NCI-H2081 (cell line): ENCODE measurements around the gene RPSA.
"Not testable (repeated sequence)": the region's sequence is repeated elsewhere in the genome, so short reads cannot be mapped to it uniquely, and the experiment has no call there.

Source experiments
- DNase-seq, 2 experiments: peaks; one replicate each; lab custom pipeline; 2025; lab: John Stamatoyannopoulos, UW

RPSA gene

DNA sequence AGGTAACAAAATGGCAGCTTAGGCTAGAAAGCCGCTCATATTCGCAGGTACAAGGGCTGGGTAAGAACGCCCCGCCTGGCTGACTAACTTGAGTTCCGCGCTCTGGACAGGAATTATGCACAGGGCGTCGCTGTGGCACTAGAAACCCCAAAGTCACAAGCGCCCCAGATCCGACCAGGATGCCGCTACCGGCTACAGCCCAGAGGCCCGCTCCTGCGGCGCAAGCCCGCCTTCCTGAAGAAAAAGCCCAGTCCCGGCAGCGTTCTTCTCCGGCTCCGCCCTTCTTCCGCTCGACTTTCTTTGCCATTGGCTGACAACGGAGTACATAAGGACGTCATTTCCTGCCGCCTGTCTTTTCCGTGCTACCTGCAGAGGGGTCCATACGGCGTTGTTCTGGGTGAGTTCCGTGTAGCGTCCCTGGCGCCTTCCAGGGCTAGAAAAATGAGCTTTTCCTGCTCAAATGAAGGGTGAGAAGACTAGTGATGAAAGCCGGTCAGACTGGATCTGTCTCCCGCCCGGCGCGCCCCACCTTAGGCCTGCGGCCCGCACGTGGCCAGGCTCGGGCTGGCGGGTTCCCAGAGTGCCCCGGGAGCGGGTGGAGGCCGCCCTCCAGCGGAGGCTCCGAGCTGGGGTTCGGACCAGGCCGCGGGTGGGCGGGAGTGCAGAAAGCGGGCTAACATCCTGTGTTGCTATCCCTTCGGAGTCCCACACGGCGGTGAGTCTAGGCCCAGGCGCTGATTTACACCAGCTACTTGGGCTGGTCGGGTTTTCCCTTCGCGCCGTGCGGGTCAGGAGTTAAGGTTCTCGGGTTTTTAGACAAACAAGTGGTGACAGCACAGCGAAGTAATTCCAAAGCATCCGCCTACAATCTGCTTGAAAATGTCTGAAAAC lies at the start of gene RPSA:
RPSA (plus strand) TSS at position 353 of the 891 bp plus-strand sequence. CDS start 934 bp downstream, outside the sequence.
- DNase-seq, result peak; percentile 96 to 98

DNA sequence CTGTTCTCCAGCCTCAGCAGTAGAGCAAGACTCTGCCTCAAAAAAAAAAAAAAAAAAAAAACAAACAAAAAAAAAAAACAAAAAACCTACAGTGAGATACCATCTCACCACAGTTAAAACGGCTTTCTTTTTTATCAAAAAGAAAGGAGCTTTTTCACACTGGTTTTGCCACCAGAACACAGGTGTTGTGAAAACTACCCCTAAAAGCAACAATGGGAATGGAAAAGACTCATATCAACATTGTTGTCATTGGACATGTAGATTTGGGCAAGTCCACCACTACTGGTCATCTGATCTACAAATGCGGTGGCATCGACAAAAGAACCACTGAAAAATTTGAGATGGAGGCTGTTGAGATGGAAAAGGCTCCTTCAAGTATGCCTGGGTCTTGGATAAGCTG lies 48.2 kb upstream of the RPSA start:
- no peak for DNase-seq

DNA sequence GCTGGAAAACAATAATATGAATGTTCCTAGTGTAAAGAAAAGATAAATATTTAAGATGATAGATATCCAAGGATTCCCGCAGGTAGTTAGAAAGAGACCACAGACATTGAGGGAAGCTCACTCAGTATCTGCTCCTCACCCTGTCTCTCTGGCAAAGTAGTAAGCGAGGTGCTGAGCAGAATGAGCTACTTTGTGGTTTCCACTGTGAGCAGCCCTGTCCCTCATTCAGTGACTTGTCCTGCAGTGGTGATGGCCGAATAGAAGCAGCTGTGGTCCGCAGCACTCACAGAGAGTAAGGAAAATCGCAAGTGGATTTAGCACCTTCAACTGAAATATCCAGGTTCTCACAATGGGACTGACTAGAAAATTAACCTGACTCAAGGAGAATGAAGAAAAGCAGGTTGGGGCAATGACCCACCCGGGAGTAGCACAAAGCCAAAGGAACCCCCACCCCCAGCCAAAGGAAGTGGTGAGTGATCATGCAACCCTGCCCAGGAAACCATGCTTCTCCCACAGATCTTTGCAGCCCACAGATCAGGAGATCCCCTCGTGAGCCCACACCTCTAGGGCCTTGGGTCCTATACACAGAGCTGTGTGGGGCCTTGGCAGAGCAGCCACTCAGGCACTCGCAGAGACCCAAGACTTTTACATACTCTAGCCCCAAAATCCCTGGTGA lies 45.1 kb upstream of the RPSA start:
- no peak for DNase-seq

- no peak for DNase-seq
Observed at GRCh38 chr3:39362192-39362591, 44.3 kb upstream of the RPSA start.

GRCh38 chr3:39362812-39363211 lies 43.7 kb upstream of the RPSA start:
- no peak for DNase-seq

DNA sequence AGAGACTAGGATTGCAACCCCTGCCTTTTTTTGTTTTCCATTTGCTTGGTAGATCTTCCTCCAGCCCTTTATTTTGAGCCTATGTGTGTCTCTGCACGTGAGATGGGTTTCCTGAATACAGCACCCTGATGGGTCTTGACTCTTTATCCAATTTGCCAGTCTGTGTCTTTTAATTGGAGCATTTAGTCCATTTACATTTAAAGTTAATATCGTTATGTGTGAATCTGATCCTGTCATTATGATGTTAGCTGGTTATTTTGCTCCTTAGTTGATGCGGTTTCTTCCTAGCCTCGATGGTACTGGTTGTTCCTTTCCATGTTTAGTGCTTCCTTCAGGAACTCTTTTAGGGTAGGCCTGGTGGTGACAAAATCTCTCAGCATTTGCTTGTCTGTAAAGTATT lies 36.1 kb upstream of the RPSA start:
- not testable (repeated sequence) for DNase-seq

- DNase-seq, result no peak
Observed at GRCh38 chr3:39372833-39373232, 33.7 kb upstream of the RPSA start.

- DNase-seq, result no peak
Observed at GRCh38 chr3:39376959-39377634, 29.4 kb upstream of the RPSA start.

GRCh38 chr3:39378088-39378487 lies 28.4 kb upstream of the RPSA start:
- DNase-seq, result no peak

DNA sequence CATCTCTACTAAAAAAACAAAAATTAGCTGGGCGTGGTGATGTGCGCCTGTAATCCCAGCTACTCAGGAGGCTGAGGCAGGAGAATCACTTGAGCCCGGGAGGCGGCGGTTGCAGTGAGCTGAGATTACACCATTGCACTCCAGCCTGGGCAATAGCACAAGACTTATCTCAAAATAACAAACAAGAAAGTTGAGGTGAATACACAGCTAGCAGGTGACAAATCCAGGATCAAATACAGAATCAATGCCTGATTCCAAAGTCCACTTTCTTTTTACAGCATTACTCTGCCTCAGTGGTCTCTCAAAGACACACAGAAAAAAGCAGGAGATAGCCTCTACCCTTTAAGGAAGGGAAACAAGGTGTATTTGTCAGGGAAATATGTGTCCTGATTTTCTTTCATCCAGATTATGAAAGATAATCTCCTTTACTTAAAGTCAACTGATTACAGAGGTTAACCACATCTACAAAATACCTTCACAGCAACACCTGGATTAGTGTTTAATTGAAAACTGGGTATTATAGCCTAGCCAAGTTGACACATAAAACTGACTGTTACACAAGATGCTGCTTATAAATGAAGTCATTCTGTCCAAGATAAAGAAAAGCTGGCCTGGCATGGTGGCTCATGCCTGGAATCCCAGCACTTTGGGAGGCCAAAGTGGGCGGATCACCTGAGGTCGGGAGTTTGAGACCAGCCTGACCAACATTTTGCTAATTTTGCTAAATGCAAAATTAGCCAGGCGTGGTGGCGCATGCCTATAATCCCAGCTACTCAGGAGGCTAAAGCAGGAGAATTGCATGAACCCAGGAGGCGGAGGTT lies 27.4 kb upstream of the RPSA start:
- DNase-seq, result no peak

GRCh38 chr3:39379778-39380155 lies 26.8 kb upstream of the RPSA start:
- DNase-seq, result no peak

DNA sequence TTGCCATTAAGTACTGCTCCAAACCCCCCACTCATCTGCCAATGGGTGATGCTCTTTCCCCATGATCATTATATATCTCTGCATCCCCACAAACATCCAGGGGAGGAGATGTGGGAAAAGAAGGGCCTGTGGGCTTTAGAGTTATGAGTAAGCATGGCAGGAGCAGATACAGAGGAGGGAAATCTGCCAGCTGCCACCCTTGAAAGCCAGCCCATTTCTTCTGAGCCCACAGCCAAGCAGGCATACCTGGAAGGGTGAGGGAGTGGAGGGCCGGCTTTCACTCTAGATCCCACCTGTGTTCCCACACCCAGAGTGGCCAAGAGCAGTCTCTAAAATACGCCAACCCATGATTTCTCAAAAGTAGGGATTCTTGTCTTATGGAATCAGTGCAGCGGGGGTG lies 25.1 kb upstream of the RPSA start:
- DNase-seq, result no peak

GRCh38 chr3:39383045-39383880 lies 23.3 kb upstream of the RPSA start, which contains the start of gene SLC25A38:
Gene SLC25A38, plus strand, starts transcription at chr3:39383370. Its CDS starts 355 bp downstream, at chr3:39383725.
- DNase-seq, result no peak

GRCh38 chr3:39383881-39384664 lies 22.4 kb upstream of the RPSA start:
- DNase-seq, result no peak

DNA sequence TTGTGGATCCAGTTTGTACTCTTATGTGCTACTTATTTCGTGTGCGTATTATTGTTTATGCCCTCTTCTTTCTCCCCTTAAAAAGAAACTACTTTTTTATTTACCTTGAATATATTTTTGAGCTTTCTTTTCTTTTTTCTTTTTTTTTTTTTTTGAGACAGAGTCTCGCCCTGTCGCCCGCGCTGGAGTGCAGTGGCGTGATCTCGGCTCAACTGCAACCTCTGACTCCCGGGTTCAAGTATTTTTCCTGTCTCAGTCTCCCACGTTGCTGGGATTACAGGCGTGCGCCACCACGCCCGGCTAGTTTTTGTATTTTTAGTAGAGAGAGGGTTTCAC lies 21.9 kb upstream of the RPSA start:
- DNase-seq, result no peak

- no peak for DNase-seq
Observed at GRCh38 chr3:39385456-39386090, 20.9 kb upstream of the RPSA start.

- DNase-seq, result no peak
Observed at GRCh38 chr3:39386318-39386717, 20.2 kb upstream of the RPSA start.

DNA sequence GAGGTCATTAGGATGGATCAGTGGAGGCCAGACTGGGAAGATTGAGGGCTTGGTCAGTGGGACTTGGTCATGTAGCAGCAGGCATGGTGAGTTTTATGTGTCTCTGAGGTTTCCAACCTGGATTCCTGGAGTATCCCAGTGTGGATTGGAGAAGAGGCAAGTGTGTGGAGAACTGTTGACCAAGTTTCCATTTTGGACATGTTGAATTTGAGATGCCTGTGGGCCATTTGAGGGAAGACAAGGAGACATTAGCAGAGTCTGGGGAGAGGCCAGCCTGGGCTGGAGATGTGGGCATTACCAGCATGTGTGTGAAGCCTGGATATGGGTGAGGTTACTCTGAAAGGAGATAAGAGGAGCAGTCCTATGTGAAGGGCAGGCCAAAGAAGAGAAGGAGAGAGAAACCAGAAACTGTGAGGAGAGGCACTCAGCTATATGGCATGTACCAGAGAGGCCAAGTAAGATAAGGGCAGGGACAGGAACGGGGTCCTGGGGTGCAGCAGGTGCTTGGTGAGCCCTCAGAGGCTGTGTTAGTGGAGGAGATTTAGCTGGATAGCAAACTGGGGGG lies 19.0 kb upstream of the RPSA start:
- DNase-seq, result no peak

- DNase-seq, result no peak
Observed at GRCh38 chr3:39388153-39388552, 18.4 kb upstream of the RPSA start.
